Stomach (tissue), 9 donors: ENCODE measurements around the gene AUNIP. TPM values are rescaled to one million over a fixed set of nuclear protein-coding genes. Genes with fewer than 3 reads are reported as not detected.
"Not testable (repeated sequence)": the region's sequence is repeated elsewhere in the genome, so short reads cannot be mapped to it uniquely, and the experiment has no call there.

Source experiments
- DNase-seq, 2 donors: peaks; one replicate each; pipeline versions ENCODE4 v3.0.0 to v3.0.0-alpha.2; 2013 to 2019
- H3K27ac ChIP-seq, 5 donors: fragments of 200-600 bp in 4 of 5; sonication (generic) in 4 of 5; one replicate each; pipeline ENCODE4 v1.5.1; 2013 to 2019; ENCODE audit warnings: mild to moderate bottlenecking in 1 of 5, moderate library complexity in 1 of 5
- H3K27me3 ChIP-seq, 3 donors: fragments of 200-600 bp; sonication (generic); one replicate each; pipeline ENCODE4 v1.5.1; 2017 to 2019; ENCODE audit warnings: mixed run types in 1 of 3
- H3K36me3 ChIP-seq, 4 donors: fragments of 200-600 bp; sonication (generic); 1 replicate in 3 of 4; 2 replicates in 1 of 4; pipeline ENCODE4 v1.5.1; 2016 to 2019
- H3K4me1 ChIP-seq, 4 donors: fragments of 200-600 bp; sonication (generic); one replicate each; pipeline ENCODE4 v1.5.1; 2016 to 2019
- H3K4me3 ChIP-seq, 4 donors: fragments of 200-600 bp; sonication (generic) in 3 of 4; one replicate each; pipeline ENCODE4 v1.5.1; 2016 to 2019; ENCODE audit warnings: mild to moderate bottlenecking in 1 of 4
- H3K9me3 ChIP-seq, 4 donors: fragments of 200-600 bp; sonication (generic); one replicate each; pipeline ENCODE4 v1.5.1; 2016 to 2019
- CTCF ChIP-seq, 7 experiments: fragments of 450-650 bp in 4 of 7; fragments of 200-600 bp in 3 of 7; sonication (generic) in 3 of 7; IDR thresholded peaks; one replicate each; pipeline ENCODE4 v1.5.1; 2016 to 2019; ENCODE audit warnings: antibody characterized with exemption in 7 of 7, control low read depth in 2 of 7, mild to moderate bottlenecking in 1 of 7
- EP300 ChIP-seq: sonication (generic); formaldehyde crosslinking; IDR thresholded peaks from one replicate; pipeline ENCODE4 v1.6.1; 2017; ENCODE audit warnings: antibody characterized with exemption
- POLR2A ChIP-seq, 4 donors: fragments of 450-650 bp; IDR thresholded peaks; one replicate each; pipeline ENCODE4 v1.6.1; 2016; ENCODE audit warnings: antibody characterized with exemption in 4 of 4, control low read depth in 2 of 4, mild to moderate bottlenecking in 1 of 4, moderate library complexity in 1 of 4
- POLR2AphosphoS5 ChIP-seq, 3 donors: sonication (generic); formaldehyde crosslinking; IDR thresholded peaks; one replicate each; pipeline ENCODE4 v1.6.1; 2016; ENCODE audit warnings: antibody characterized with exemption in 3 of 3
- WGBS, 5 donors: extraction: QIAGEN DNeasy Blood & Tissue Kit in 3 of 5; methylation state at CpG; one replicate each; pipeline versions ENCODE4 v1.1.5 to v1.1.7; 2013 to 2018; 5-methylcytosine and 5-hydroxymethylcytosine counted together
- intact Hi-C: fragments of 100-400 bp; cut with DNase I; formaldehyde crosslinking; loops from one replicate; pipeline ENCODE4 v1.15.1; 2023; ENCODE audit warnings: low total_unique reads
- polyA plus RNA-seq, 3 donors: library from polyadenylated mRNA; stranded (reverse); fragments of 200-250 nt; gene quantifications; one replicate each; pipeline ENCODE4 v1.2.3, GENCODE V29; 2013
- total RNA-seq, 5 donors: library from RNA; depleted of rRNA; stranded (reverse); fragments of >200 nt; gene quantifications; one replicate each; pipeline versions ENCODE4 v1.1.0 to v1.2.3, GENCODE V29; 2014 to 2016
- donor health status: healthy with polysubstance abuse.
- donor health status: Bipolar disorder and iron deficiency.
- donor health status: healthy.

AUNIP gene
- total and polyA plus RNA-seq, 8 donors, result 0.68 to 2.8 (median 1.00) TPM; not detected in 3

DNA sequence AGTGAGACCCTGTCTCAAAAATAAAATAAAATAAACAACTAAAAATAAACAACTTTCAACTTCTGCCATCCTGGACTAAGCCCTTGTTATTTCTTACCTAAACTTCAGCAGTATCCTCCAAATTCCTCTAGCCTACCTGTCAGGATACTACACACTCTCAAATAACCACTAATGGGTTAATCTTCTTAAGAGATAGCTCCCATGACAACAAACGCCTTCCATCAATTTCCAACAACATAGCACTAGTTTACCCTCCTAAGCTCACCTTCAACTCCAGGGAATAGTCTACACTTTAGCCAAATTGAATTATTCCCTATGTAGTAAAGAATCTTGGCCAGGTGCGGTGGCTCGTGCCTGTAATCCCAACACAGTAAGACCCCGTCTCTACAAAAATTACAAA, 11.3 kb downstream of the AUNIP start:
- 69 to 75% (median 74%) methylated on average over 4 of the region's 4 CpGs for WGBS, 5 donors

GRCh38 chr1:25845664-25846063, 13.6 kb downstream of the AUNIP start:
- 77 to 88% (median 85%) methylated on average over 5 of the region's 5 CpGs for WGBS, 5 donors
- intact Hi-C loops, result no loop called here
- no peaks in the 10 kb centered on the region for H3K27me3 ChIP-seq
- no peak for TF ChIP-seq POLR2AphosphoS5 (IDR thresholded peaks at IDR 0.05)
- TF ChIP-seq POLR2A (IDR thresholded peaks at IDR 0.05), result no peak
- TF ChIP-seq CTCF (IDR thresholded peaks at IDR 0.05), result no peak
- no peak for TF ChIP-seq EP300
- H3K9me3 ChIP-seq, result no peaks in the 10 kb centered on the region
- H3K4me3 ChIP-seq, result no peak overlapping the region
- no peak overlapping the region for H3K27ac ChIP-seq
- H3K4me1 ChIP-seq, result no peaks in the 10 kb centered on the region
- DNase-seq, result no peak
- no peaks in the 10 kb centered on the region for H3K36me3 ChIP-seq

More for the DNA sequence above, 11.3 kb downstream of the AUNIP start:
- intact Hi-C loops, result no loop called here
- Histone ChIP-seq H3K27ac (no peak overlapping the region), H3K27me3 (no peaks in the 10 kb centered on the region), H3K9me3 (no peaks in the 10 kb centered on the region), H3K4me3 (no peak overlapping the region), H3K36me3 (no peaks in the 10 kb centered on the region), H3K4me1 (no peaks in the 10 kb centered on the region)
- no peak for DNase-seq
- TF ChIP-seq POLR2AphosphoS5 (IDR thresholded peaks at IDR 0.05) (no peak), POLR2A (IDR thresholded peaks at IDR 0.05) (no peak), CTCF (IDR thresholded peaks at IDR 0.05) (no peak), EP300 (no peak)

DNA sequence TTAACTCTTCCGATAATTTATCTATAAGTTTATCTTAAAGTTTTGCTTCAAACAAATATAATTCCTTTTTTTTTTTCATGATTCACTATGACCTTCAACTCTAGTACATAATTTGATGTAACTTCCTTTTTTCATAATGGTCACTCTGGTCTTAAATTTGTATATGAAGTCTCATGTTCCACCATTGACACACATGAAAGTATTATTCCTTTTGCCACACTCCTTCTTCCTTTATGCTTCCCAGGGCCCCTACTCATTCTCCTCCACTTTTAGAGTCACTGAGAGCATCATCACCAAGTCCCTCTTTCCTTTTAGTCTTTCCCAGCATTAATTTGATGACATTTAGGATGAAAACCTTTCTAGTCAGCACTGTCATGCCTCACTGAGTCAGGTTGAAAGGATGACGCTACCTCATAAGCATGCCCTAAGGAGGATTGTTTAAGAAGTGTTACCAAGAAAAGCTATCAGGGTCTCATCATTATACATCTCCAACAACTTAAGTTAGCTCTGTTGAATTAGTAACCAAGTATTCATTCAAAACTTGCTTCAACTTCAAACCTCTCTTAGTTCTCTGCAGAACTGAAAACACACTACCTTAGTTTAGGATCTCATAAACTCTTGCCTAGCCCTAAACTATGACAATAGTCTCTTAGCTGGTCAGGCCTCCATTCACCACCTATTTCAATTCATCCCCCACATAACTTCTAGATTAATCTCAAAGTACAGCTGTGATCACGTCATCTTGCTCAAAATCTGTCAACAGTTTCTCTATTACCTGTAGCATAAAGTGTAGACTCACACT, 14.5 kb downstream of the AUNIP start:
- H3K36me3 ChIP-seq, result no peaks in the 10 kb centered on the region
- H3K4me1 ChIP-seq, result no peaks in the 10 kb centered on the region
- WGBS, 5 donors, result 87 to 91% (median 89%) methylated on average over 3 of the region's 3 CpGs
- no peak for DNase-seq
- H3K4me3 ChIP-seq, result no peak overlapping the region
- H3K9me3 ChIP-seq, result no peaks in the 10 kb centered on the region
- no peaks in the 10 kb centered on the region for H3K27me3 ChIP-seq
- no peak overlapping the region for H3K27ac ChIP-seq
- intact Hi-C loops, result no loop called here
- no peak for TF ChIP-seq POLR2A (IDR thresholded peaks at IDR 0.05)

- H3K4me3 ChIP-seq, result no peak overlapping the region
- no peak overlapping the region for H3K27ac ChIP-seq
- TF ChIP-seq CTCF (IDR thresholded peaks at IDR 0.05) (no peak), POLR2A (IDR thresholded peaks at IDR 0.05) (no peak), EP300 (no peak), POLR2AphosphoS5 (IDR thresholded peaks at IDR 0.05) (no peak)
- no peaks in the 10 kb centered on the region for H3K36me3 ChIP-seq
- WGBS, 5 donors, result 87 to 93% (median 89%) methylated on average over 3 of the region's 3 CpGs
- intact Hi-C loops, result no loop called here
- no peaks in the 10 kb centered on the region for H3K27me3 ChIP-seq
- no peaks in the 10 kb centered on the region for H3K9me3 ChIP-seq
- no peaks in the 10 kb centered on the region for H3K4me1 ChIP-seq
- no peak for DNase-seq
Measured at GRCh38 chr1:25843483-25843882, 15.8 kb downstream of the AUNIP start.

GRCh38 chr1:25839808-25840207, 19.4 kb downstream of the AUNIP start:
- H3K27me3 ChIP-seq, H3K9me3 ChIP-seq, H3K27ac ChIP-seq, H3K4me3 ChIP-seq, DNase-seq, intact Hi-C loops: not testable (repeated sequence)
- peaks cover 0 to 13% (median 3%) of the 10 kb centered on the region in 4 donors for H3K36me3 ChIP-seq
- peaks cover 0 to 12% (median 7%) of the 10 kb centered on the region in 4 donors for H3K4me1 ChIP-seq
- 96 to 98% (median 97%) methylated on average over 4 of the region's 4 CpGs for WGBS, 5 donors
